ENCODE data around the gene CBFA2T3. TPM values are rescaled to one million over a fixed set of nuclear protein-coding genes. Genes with fewer than 3 reads are reported as not detected.

Gene CBFA2T3
- total and polyA plus RNA-seq, 4 donors = 0.18 to 9.4 (median 2.7) TPM

DNA sequence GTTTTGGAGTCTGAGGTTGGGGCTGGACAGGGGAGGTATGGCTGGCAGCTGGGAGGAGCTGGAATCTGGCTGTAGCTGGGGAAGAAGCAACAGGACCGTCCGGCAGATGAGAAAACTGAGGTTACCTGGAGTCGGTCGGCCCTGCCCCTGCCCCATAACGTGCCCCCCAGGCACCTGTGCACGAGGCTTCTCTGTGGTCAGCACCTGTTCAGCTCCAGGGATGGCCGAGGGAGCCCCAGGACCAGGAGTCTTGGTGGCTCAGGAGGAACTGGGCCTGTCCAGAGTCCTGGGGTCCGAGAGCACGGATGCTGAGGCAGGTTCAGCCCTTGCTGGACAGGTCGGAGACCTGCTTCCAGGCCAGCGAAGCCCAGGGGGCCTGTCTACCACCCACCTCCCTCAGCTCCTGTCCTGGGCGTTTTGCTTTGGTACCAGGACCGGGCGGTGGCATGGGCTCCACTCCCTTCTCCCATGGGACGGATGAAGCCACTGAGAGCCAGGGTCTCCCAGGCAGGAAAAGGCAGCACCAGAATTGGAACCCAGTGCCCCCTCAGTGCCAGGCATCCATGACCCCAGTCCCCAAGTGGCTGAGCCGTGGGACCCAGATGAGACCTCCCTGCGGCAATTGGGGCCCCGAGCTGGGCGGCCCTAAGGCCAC is 17.1 kb upstream of the CBFA2T3 start:
- Histone ChIP-seq H3K4me1 (ENCODE audit: control insufficient read depth in 1 of 2, insufficient read depth in 2 of 2, low read length in 2 of 2) (no peaks in the 10 kb centered on the region), H3K27me3 (ENCODE audit: control insufficient read depth in 1 of 2, insufficient read depth in 2 of 2, low read length in 1 of 2) (no peaks in the 10 kb centered on the region), H3K9me3 (ENCODE audit: control insufficient read depth, low read length) (peaks cover 13% of the 10 kb centered on the region), H3K27ac (ENCODE audit: low read depth in 1 of 2, low read length in 2 of 2) (no peak overlapping the region), H3K36me3 (ENCODE audit: control insufficient read depth in 1 of 2, insufficient read depth in 2 of 2, low read length in 1 of 2) (no peaks in the 10 kb centered on the region), H3K4me3 (ENCODE audit: low read length in 2 of 2) (no peak overlapping the region)
- no peak for ATAC-seq (ENCODE audit: low FRiP score)
- no peak for DNase-seq
- intact Hi-C loops (cut with DNase I) = no loop called here
- 72 to 76% methylated on average over 19 of the region's 19 CpGs for WGBS, 2 donors

DNA sequence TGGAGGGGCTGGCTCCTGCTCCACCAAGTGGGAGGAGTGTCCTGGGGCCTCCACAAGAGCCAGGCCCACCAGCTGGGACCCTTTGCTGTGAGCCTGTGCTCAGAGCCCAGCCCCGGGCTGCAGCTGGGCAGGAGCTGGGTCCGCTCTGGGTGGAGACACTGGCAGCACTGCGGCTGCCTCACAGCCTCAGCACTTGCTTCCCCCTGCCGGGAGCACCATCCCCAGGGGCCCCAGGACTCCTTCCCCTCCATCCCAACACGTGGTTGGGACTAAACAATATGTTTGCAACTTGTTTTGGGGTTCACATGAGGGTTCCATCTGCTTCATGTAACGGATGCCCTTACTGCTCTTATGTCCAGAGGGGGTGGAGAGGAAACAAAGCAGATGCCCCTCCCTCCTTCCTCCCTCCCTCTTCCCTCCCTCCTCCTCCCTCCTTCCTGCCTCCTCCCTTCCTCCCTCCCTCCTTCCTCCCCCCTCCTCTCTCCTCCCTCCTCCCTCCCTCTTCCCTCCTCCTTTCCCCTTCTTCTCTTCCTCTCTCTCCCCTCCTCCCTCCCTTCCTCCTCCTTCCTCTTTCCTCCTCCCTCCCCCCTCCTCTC is 16.3 kb upstream of the CBFA2T3 start:
- Histone ChIP-seq H3K4me1 (ENCODE audit: control insufficient read depth in 1 of 2, insufficient read depth in 2 of 2, low read length in 2 of 2) (no peaks in the 10 kb centered on the region), H3K27ac (ENCODE audit: low read depth in 1 of 2, low read length in 2 of 2) (no peak overlapping the region), H3K36me3 (ENCODE audit: control insufficient read depth in 1 of 2, insufficient read depth in 2 of 2, low read length in 1 of 2) (no peaks in the 10 kb centered on the region), H3K4me3 (ENCODE audit: low read length in 2 of 2) (no peak overlapping the region), H3K27me3 (ENCODE audit: control insufficient read depth in 1 of 2, insufficient read depth in 2 of 2, low read length in 1 of 2) (no peaks in the 10 kb centered on the region), H3K9me3 (ENCODE audit: control insufficient read depth, low read length) (peaks cover 11% of the 10 kb centered on the region)
- DNase-seq = no peak
- WGBS, 2 donors = 5 to 8% methylated on average over 6 of the region's 6 CpGs
- intact Hi-C loops (cut with DNase I) = no loop called here
- ATAC-seq (ENCODE audit: low FRiP score) = no peak

DNA sequence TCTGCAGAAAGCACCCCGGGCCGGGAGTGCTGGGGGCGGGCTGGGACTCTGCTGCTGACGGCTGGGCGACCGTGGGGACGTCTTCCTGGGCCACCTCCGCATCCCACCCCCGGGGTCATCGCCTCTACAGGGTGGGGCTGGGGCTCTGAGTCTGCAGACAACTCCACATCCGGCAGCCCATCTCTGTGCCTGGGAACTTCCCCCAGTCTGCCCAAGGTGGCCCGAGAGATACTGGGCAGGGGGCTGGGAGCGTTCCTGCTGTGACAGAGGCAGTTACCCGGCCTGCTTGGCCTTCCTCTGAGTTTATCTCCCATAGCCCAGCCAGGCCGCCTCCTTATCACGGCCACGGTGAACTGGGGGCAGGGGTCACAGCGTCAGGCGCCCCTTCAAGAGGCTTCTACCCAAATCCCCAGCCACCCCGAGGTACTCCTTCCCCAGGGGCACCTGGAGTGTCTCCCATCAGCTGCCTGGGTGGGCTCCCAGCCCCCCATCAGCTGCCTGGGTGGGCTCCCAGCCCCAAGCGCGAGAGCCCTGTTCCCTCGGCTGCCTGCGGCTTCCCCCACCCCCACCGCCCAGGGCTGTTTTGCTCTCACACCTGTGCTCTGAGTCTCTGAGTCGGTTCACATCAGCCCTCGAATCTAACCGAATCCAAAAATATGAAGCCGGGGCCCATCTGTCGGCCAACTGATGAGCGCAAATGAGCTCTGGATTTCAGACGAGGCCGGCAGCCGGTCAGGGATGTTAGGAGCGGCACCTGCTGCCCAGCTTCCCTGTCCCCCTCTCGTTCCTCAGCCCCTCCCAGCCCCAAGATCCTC is 15.6 kb upstream of the CBFA2T3 start:
- no peak for DNase-seq
- Histone ChIP-seq H3K36me3 (ENCODE audit: control insufficient read depth in 1 of 2, insufficient read depth in 2 of 2, low read length in 1 of 2) (no peaks in the 10 kb centered on the region), H3K27me3 (ENCODE audit: control insufficient read depth in 1 of 2, insufficient read depth in 2 of 2, low read length in 1 of 2) (no peaks in the 10 kb centered on the region), H3K27ac (ENCODE audit: low read depth in 1 of 2, low read length in 2 of 2) (no peak overlapping the region), H3K4me1 (ENCODE audit: control insufficient read depth in 1 of 2, insufficient read depth in 2 of 2, low read length in 2 of 2) (no peaks in the 10 kb centered on the region), H3K4me3 (ENCODE audit: low read length in 2 of 2) (no peak overlapping the region), H3K9me3 (ENCODE audit: control insufficient read depth, low read length) (peaks cover 8% of the 10 kb centered on the region)
- WGBS, 2 donors = 35 to 40% methylated on average over 36 of the region's 36 CpGs
- ATAC-seq (ENCODE audit: low FRiP score) = no peak
- intact Hi-C loops (cut with DNase I) = no loop called here

DNA sequence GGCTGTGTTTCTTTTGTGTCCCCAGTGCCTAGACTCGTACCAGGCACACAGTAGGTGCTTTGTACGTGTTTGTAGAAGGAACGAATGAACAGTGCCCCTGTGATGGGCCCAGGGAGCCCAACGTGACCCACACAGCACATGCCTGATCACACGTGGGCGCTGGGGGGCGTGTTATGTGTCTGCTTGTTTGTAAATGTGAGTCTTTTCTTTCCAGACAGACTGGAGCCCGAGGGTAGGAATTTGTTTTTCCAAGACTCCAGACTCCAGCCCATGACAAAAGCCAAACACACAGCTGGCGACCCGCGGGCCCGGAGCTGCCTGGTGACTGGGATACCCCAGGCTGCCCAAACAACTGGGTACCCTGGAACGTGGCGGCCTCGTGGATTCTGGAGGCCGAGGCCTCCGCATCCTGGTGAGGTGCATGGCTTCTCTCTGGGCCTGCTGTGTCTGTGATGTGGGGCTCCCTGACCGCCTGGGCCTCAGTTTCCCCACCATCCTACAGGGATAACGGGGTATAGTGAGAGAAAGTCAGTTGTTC is 14.9 kb upstream of the CBFA2T3 start:
- intact Hi-C loops (cut with DNase I) = no loop called here
- ATAC-seq (ENCODE audit: low FRiP score) = no peak
- Histone ChIP-seq H3K4me3 (ENCODE audit: low read length in 2 of 2) (no peak overlapping the region), H3K4me1 (ENCODE audit: control insufficient read depth in 1 of 2, insufficient read depth in 2 of 2, low read length in 2 of 2) (no peaks in the 10 kb centered on the region), H3K27ac (ENCODE audit: low read depth in 1 of 2, low read length in 2 of 2) (no peak overlapping the region), H3K9me3 (ENCODE audit: control insufficient read depth, low read length) (peaks cover 2% of the 10 kb centered on the region), H3K36me3 (ENCODE audit: control insufficient read depth in 1 of 2, insufficient read depth in 2 of 2, low read length in 1 of 2) (no peaks in the 10 kb centered on the region), H3K27me3 (ENCODE audit: control insufficient read depth in 1 of 2, insufficient read depth in 2 of 2, low read length in 1 of 2) (no peaks in the 10 kb centered on the region)
- 43 to 55% methylated on average over 19 of the region's 19 CpGs for whole genome bisulfite sequencing, 2 donors
- DNase-seq = no peak

DNA sequence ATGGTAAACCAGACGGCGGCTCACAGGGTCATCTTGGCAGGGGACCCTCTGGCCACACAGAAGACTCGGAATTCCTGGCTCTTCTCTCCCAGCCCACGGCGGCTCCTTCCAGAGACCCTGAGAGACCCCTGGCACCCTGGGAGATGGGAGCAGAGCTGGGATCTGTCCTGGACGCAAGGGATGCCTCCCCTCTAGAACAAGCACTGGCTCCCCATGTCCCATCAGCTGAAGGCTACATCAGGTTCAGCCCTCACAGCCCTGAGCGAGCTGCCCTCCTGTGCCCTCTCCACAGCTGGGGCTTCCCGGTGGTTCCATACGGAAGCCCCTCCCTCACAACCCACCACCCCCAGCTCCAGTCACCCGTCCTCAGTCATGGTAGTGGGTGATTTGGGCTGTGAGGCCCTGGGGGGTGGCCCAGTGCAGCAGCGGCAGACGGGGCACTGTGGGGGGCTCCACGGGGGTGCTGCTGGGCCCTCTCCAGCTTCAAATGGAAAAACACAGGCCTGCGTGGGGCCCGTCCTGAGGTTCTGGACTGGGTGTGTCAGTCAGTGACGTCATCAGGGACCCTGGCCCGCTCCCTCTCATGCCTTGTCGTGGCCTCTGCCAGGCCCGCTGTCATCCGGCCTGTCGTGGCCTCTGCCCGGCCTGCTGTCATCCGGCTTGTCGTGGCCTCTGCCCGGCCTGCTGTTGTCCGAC is 13.0 kb upstream of the CBFA2T3 start:
- Histone ChIP-seq H3K27me3 (ENCODE audit: control insufficient read depth in 1 of 2, insufficient read depth in 2 of 2, low read length in 1 of 2) (no peaks in the 10 kb centered on the region), H3K9me3 (ENCODE audit: control insufficient read depth, low read length) (no peaks in the 10 kb centered on the region), H3K36me3 (ENCODE audit: control insufficient read depth in 1 of 2, insufficient read depth in 2 of 2, low read length in 1 of 2) (no peaks in the 10 kb centered on the region), H3K27ac (ENCODE audit: low read depth in 1 of 2, low read length in 2 of 2) (no peak overlapping the region), H3K4me1 (ENCODE audit: control insufficient read depth in 1 of 2, insufficient read depth in 2 of 2, low read length in 2 of 2) (no peaks in the 10 kb centered on the region), H3K4me3 (ENCODE audit: low read length in 2 of 2) (no peak overlapping the region)
- DNase-seq (no peak), ATAC-seq (ENCODE audit: low FRiP score) (no peak)
- WGBS, 2 donors = 86 to 87% methylated on average over 23 to 26 of the region's 26 CpGs
- intact Hi-C loops (cut with DNase I) = no loop called here

DNA sequence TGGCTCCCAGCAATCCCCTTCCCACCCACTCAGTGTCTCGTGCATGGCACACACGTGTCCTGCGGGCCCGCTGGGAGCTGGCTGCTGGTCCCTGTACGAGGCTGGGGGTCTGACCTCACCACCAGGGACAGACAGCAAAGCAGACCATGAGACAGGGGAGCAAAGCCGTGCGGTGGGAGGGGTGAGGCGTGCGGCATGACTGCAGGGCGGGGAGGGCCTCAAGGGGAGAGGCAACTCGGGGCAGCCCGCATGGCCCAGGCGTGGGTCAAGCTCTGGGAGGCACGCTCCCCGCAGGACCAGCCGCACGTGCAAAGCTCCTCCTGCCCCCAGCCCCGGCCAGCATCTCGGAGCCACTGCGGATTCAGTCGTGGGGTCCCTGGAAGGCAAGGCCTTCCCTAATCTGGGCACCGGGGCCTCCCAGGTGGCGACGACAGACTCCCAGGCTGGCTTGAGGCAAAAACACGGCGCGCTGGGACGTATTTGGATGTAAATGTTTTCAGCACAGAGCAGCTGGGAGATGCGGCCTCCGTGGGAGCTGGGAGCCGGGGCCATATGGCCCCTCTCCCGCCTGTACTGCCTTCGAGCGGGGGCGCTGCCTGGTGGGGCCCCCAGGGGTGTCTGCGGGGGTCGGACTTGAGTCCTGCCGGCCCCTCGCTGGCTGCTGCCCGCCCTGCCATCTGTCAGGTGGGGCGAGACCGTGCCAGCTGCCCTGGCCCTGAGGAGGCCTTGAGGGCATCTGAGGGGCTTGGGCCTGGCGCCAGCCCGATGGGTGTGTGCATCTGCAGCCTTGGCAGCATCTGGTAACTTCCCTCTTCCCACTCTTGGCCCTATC is 12.2 kb upstream of the CBFA2T3 start:
- H3K27ac ChIP-seq (ENCODE audit: low read depth in 1 of 2, low read length in 2 of 2) = no peak overlapping the region
- DNase-seq = no peak
- no peaks in the 10 kb centered on the region for H3K27me3 ChIP-seq (ENCODE audit: control insufficient read depth in 1 of 2, insufficient read depth in 2 of 2, low read length in 1 of 2)
- no peak overlapping the region for H3K4me3 ChIP-seq (ENCODE audit: low read length in 2 of 2)
- no peaks in the 10 kb centered on the region for H3K36me3 ChIP-seq (ENCODE audit: control insufficient read depth in 1 of 2, insufficient read depth in 2 of 2, low read length in 1 of 2)
- no peaks in the 10 kb centered on the region for H3K9me3 ChIP-seq (ENCODE audit: control insufficient read depth, low read length)
- no peaks in the 10 kb centered on the region for H3K4me1 ChIP-seq (ENCODE audit: control insufficient read depth in 1 of 2, insufficient read depth in 2 of 2, low read length in 2 of 2)
- intact Hi-C loops (cut with DNase I) = no loop called here
- 57 to 59% methylated on average over 43 to 44 of the region's 44 CpGs for WGBS, 2 donors
- no peak for ATAC-seq (ENCODE audit: low FRiP score)

DNA sequence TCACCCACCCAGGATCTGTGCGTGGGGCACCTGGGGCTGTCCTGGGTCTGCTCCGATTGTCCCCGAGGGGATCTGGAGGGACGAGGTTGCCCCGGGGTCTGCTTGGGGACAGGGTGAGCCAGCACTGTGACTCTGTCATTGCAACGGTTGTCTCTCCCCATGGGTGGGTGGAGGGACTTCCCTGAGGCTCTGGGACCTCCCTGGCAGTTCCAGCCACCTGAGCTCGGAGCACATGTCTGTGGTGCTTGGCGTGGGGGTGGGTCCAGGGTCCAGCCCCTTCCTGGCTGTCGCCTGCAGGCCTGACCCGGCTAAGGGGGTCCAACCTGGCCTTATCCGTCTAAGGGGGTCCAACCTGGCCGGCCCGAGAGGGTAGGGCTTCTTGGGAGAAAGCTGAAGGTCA is 8.5 kb upstream of the CBFA2T3 start:
- ATAC-seq (ENCODE audit: low FRiP score) = no peak
- H3K4me1 ChIP-seq (ENCODE audit: control insufficient read depth in 1 of 2, insufficient read depth in 2 of 2, low read length in 2 of 2) = no peaks in the 10 kb centered on the region
- no peak overlapping the region for H3K27ac ChIP-seq (ENCODE audit: low read depth in 1 of 2, low read length in 2 of 2)
- no peak overlapping the region for H3K4me3 ChIP-seq (ENCODE audit: low read length in 2 of 2)
- 68 to 71% methylated on average over 13 of the region's 13 CpGs for WGBS, 2 donors
- intact Hi-C loops (cut with DNase I) = no loop called here
- no peaks in the 10 kb centered on the region for H3K9me3 ChIP-seq (ENCODE audit: control insufficient read depth, low read length)
- H3K36me3 ChIP-seq (ENCODE audit: control insufficient read depth in 1 of 2, insufficient read depth in 2 of 2, low read length in 1 of 2) = no peaks in the 10 kb centered on the region
- H3K27me3 ChIP-seq (ENCODE audit: control insufficient read depth in 1 of 2, insufficient read depth in 2 of 2, low read length in 1 of 2) = no peaks in the 10 kb centered on the region
- no peak for DNase-seq

Measured in aorta (tissue), 5 donors.